Ishikawa (cell line): Measurements from ENCODE around the gene HTR1A.

ENCODE experiments used
- CEBPB ChIP-seq: IDR thresholded peaks from 2 replicates; pipeline ENCODE4 v1.6.1; 2012
- EP300 ChIP-seq: IDR thresholded peaks from 2 replicates; pipeline ENCODE4 v1.6.1; 2012; ENCODE audit warnings: borderline replicate concordance
- FOXM1 ChIP-seq: IDR thresholded peaks from 2 replicates; pipeline ENCODE4 v1.6.1; 2012; ENCODE audit warnings: low read depth, borderline replicate concordance
- TAF1 ChIP-seq: IDR thresholded peaks from 2 replicates; pipeline ENCODE4 v1.6.1; 2012; ENCODE audit warnings: low read depth, mild to moderate bottlenecking
- TEAD4 ChIP-seq: IDR thresholded peaks from 2 replicates; pipeline ENCODE4 v1.6.1; 2012
- YY1 ChIP-seq: IDR thresholded peaks from 2 replicates; pipeline ENCODE4 v1.6.1; 2012; ENCODE audit warnings: low read depth
- TF ChIP-seq, protein P1 (sequence below): IDR thresholded peaks from 2 replicates; pipeline ENCODE4 v1.6.1; 2012

DNA sequence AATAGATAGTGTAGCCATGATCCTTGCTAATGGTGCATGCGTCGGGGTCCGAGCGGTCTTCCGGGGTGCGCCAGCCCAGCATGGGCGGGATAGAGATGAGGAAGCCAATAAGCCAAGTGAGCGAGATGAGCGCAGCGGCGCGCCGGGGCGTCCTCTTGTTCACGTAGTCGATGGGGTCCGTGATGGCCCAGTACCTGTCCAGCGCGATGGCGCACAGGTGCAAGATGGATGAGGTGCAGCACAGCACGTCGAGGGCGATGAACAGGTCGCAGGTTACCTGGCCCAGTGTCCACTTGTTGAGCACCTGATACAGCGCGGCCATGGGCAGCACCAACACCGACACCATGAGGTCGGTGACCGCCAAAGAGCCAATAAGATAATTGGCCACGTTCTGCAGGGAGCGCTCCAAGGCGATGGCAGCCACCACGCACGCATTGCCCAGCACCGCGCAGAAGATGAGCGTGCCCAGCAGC is 1.1 kb downstream of the HTR1A start:
- TF ChIP-seq YY1 (no peak), TAF1 (no peak), CEBPB (no peak), EP300 (no peak), TEAD4 (no peak), FOXM1 (no peak)
- TF ChIP-seq, protein P1, sequence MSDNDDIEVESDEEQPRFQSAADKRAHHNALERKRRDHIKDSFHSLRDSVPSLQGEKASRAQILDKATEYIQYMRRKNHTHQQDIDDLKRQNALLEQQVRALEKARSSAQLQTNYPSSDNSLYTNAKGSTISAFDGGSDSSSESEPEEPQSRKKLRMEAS: no peak
